ENCODE measurements around the gene GUCY1A2.
A peak's percentile ranks its signal among the peaks of the same experiment; 100 is the strongest.

Gene GUCY1A2

DNA sequence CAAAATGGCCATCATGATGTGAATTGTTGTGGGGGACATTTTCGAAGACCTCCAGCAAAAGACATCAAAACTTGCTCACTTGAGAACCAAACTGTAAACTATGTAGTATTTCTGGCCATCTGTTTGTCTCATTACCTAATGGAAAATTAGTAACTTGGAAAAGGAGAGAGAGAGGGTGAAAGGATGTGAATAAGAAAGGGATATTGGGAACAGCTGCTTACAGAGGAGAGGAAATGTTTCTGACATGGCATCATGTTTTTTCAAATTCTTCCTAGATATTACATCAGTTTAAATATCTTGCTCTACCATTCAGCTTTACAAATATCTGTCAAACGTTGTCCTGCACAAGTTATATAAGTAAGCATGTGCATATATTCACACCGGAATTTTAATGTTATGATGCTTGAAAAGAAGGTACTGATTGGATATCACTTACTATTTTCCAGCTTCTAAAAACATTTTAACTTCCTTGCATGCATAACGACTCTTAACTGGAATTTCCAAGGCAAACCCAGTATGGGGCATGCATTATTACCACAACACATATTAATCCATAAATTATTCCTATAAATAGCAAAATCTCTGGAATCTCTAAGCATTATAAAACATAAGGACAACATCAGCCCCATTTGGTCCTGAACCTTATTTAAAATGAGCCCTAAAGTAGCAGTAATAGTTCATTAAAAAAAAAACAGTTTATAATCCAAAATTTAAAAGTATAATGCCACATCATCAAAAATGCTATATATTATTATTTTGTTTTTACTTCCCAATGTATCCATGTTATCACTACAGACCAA is 20.0 kb downstream of the GUCY1A2 start:
- peak; percentile 57 for DNase-seq (ENCODE audit: low read depth)

DNA sequence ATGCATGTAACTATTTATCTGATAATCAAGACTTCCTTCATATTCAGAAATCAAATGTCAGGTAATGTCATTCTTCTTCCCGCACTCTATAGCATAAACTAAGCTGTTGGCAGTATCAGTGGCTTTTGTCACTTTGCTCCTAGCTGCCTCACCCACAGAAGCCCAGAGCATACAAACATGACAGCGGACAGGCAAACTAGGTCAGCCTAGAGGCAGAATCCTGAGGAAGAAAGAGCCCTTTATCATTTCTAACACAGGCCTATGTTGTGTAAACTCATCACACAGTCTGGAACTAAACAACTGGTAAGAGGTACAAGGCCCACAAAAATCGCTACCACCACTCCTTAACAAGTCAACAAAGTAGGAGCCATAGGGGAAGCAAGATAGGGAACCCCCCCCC is 21.0 kb downstream of the GUCY1A2 start:
- no peak for DNase-seq (ENCODE audit: low read depth)

DNA sequence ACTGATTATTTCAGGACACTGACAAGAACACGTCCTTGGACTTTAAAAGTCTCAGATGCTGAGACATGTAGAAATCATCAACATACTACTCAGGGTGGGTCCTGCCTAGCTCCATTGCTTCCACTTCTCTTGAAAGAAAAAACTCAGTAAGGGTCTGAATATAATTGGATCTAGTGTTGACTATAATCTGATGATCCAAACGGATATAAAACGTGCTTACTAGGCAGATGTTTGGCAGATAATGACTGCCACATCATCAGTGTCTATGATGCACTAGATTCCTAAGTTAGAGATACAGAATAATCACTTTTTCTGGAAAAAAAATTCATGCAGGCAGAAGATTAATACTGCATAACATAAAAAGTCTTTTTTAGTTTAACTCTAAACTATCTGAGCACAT is 21.6 kb downstream of the GUCY1A2 start:
- no peak for DNase-seq (ENCODE audit: low read depth)

DNA sequence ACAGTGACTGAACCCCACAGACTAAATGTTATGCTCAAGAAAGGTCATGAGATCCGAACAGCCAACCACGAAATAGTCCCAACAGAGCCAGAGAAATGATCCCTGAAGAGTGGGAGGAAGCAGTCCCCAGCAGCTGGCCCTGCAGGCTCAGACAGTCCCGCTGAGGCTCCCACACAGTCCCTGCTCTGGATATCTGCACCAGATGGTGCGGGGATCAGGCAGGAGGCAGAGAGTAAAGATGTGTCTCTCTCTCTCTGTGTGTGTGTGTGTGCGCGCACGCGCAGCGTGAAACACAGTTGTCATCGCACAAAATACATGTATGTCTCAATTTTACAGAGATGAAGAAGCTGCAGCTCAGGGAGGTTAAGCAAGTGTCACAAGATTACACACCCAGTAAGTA is 27.9 kb downstream of the GUCY1A2 start:
- DNase-seq (ENCODE audit: low read depth), result no peak

DNA sequence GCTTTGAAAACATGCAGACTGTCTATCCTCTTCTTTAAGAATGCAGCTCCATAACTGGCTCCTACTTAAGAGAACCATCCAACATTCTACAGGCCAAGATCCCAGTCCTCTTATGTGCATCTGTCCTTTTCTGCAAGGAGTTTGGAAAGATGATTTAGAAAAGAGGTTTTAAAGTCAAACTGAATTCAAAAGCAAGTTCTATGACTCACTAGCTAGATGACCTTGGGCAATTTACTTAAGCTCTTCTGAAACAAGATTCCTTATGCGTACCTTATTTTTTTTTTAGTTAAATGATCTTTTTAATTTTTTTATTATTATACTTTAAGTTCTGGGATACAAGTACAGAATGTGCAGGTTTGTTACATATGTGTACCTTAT is 29.2 kb downstream of the GUCY1A2 start:
- peak; percentile 79 for DNase-seq (ENCODE audit: low read depth)

DNA sequence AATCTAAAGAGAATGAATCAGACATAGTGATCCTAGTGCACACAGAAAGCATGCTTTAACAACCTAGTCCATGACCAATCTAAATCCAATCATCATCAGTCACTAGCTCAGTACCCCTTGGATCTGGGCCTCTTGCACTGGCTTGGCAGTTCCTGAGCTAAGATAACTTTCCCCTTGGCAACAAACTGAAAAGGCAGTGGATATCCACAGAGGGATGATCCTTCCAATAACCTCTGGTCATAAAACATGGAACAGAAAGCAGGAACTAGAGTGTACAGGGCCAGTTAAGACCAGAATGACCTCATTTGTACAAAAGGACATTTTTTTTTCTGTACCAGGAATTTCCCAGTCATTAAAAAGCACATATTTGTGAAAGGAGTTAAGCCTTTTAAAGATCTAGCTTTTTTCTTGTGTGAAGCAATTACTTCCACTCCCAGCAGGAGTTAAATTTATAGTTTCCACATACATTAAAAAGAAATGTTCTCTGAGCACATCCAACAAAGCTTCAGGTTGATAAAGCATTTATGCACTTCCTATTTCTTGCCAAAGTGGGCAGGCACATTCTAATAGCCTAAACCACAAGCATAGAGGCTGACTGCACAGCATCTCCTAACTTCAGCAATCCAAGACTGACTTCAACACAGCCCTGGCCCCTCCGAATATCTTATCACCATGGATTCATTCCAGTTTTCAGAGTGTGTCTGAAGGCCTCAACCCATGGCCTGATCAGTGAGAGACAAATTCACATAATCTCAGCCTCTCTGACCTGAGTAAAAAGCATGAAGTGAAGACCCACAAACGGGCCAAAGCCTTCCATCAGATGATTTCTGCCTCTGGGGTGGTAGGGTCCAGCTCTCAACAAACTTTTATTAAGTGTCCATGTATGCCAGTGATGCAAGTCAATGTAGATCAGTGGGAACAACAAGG is 29.9 kb downstream of the GUCY1A2 start:
- peak; percentile 79 for DNase-seq (ENCODE audit: low read depth)

DNA sequence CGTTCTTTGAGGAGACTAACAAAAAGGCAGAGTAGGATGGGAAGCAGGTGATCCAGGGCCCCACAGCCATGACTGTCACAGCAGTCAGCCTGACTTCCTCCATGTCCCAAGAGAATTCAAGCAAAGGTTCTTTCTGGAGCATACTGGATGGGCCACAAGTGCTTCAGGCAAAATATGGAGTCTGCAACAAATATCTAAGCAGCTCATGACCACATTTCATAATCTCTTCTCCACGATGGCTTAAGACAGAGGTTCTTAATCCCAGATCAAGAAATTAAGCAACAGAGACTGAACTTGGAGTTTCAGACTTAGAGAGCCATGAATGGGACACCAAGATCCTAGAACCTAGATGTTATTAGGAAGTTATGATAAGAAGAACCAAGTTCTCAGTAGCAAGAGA is 31.6 kb downstream of the GUCY1A2 start:
- no peak for DNase-seq (ENCODE audit: low read depth)

DNA sequence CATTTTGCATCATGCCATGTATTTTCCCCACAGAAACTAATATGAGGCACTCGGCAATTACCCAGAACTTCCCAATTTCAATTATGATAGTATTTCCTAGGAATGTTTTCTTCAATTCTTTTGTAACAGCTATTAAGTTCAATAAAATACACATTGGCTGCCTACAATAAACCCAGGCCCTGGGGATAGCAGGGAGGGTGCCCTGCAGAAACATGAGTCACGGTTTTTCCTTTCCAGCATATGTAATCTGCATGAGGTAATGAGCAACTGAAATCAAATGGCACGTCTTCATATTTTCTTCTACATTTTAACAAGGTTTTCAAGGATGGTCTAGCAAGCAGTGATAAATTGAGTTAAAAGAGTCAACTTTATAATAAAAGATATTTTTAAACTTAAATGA is 32.0 kb downstream of the GUCY1A2 start:
- peak; percentile 56 for DNase-seq (ENCODE audit: low read depth)

DNA sequence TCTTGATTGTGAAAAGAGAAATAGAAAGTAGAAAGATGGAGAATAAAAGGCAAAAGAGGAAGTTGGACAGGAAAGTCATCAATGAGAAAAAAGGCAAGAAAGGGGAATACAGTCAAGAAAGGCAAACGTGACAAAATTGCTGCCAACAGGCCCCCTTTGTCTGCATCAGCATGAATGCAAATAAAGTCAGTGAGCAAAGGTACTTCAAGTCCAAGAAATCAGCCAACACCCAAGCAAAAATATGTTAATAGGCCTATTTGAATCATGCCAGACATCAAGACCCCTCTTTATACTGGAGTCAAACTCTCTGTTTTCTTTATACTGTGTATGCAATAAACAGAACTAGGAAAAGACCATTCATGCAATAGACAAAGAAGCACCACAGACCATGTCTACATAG is 34.3 kb downstream of the GUCY1A2 start:
- DNase-seq (ENCODE audit: low read depth), result no peak

DNA sequence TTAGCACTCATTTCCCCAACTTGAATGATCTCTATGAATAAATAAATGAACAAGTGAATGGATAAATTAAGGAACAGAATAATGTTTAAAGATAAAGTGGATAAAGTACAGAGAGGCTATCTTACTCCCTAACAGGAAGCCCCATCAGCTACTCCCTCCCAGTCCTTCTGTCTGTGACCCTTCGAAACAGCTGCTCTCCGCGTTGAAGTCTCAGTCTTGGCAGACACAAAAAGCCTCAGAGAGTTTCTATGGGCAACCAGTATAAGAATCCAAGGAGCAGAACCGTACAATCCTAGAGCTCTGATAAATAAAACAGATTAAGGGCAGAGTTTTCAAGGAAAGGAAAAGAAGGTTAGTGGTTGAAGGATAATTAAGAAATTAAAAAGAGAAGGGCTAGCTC is 35.0 kb downstream of the GUCY1A2 start:
- no peak for DNase-seq (ENCODE audit: low read depth)

DNA sequence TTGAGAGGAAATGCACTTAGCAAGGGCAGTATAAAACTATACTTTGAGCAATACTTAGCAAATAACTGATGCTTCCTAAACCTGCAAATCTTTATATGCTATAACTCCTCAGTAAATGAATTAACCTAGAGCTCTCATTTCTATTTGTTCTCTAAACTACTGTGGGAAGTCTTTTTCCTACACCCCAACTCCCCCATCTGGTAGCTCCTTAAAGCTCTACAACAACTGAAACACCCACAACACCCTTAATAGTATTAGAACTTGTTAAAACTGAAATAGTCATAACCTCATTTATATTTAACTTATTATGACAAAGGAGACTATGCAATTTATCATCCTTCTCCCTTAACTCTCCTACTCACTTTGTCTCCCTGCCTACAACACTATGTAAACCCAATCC is 43.4 kb downstream of the GUCY1A2 start:
- peak; percentile 15 for DNase-seq (ENCODE audit: low read depth)

DNA sequence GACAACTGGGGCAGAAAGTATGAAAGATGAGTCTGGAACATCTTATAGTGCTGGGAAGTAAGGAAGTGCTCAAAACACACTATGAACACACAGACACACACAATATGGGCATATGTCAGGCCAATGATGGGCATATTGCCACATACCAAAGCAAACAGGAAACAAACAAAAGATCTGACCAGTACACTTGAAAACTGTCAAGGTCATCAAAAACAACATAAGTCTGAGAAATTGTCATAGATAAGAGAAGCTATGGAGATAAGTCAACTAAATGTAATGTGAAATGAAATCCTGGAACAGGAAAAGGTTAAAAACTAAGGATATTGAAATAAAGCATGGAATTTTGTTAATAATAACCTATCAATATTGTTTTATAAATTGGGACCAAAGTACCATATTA is 46.4 kb downstream of the GUCY1A2 start:
- DNase-seq (ENCODE audit: low read depth), result no peak

DNA sequence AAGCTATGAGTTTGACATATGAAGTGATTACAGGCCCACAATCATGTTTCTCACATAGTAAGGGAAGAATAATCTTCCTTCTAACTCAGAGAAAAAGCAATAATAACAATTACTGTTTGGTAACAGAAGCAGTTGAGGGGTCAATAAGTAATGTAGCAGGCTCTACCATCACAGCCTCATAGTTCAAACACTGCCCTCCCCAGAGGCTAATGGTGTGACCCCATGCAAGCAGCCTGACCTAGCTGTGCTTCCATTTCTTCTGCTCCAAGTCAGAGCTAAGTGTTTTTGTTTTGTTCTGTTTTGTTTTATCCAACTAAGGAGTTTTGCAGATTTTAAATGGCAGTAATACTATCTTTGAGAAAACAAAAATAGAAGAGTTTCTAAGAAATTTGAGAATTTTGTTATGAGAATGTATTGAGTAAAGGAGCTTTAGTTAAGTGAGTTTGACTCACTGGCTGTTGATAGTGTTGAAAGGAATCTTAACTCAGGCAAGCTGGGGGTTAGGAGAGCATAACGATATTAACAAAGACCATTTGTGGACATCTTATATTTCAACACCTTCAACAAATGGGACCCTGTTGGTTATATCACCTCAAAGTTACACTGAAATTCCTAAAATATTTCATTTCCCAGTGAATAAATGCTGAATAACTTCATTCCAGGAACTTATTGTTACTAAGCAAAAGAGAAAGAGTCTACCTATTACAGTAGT is 48.5 kb downstream of the GUCY1A2 start:
- no peak for DNase-seq (ENCODE audit: low read depth)

DNA sequence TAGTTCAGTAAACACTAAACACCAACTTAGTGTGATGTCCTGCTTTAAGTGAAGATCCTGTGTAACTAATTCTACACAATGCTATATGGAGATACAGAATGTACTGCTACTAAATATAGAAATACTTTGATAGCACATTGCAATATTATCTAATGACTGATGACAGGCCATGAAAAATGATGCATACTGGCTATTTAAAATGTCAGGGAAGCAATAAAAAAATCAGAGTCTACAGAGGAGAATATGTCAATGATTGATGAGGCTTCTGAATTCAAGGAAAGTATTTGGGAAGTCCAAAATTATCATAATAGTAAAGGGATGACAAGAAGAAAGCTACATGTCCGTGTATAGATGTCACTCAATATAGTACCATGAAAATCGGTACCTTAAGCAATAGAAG is 55.3 kb downstream of the GUCY1A2 start:
- no peak for DNase-seq (ENCODE audit: low read depth)

DNA sequence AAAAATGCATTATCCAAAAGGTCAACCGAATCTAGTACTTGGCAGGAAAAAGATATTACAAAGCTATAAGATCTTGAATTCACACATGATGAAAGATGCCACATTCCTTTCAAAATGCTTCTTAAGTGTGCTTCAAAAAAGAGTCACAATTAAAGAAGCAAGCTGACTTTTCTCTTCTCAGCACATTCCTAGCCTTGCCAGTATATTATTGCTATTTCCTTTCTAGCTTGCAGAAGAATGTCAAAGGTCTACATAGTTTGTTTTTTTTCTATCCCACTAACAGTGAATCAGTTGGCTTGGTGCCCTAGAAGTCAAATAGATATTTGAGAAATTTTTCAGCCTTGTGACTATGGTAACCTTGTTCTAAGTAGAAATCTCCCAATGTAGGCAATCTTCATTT is 56.8 kb downstream of the GUCY1A2 start:
- peak; percentile 97 for DNase-seq (ENCODE audit: low read depth)

DNA sequence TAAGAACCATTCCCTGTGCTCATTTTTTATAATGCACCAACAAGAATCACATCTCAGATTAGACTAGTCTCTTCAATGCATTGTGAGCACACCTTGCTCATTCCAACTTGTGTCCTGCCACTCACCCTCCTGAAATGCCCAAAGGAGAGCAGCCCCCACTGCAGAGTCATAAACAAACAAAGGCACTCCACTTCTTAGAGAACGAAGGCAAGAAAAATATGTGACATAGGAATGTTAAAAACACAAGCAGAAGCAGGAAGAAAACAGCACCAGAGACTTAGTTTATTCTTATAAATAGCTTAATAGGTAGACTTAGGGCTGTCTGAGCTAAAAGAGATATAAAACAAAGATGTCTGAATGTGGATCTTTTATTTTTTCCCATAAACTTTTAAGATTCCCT is 57.2 kb downstream of the GUCY1A2 start:
- DNase-seq (ENCODE audit: low read depth), result peak; percentile 23

DNA sequence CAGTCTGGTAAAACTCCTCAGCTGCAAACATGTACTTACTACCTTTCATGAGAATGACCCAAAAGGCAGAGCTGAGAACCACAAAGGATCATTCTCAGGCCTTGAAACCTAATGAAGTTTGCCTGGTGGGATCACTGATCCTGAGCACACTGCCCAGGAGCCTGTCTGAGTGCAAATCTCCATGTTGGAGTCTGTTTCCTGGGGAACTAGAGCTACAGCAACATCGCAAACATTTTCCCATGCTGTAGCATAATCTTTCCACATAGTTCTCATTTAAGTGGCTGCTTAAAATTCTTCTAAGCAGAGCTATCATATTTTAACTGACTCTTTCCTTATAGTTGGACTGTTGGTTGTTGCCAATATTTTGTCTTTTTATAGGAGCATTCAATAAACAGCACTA is 58.5 kb downstream of the GUCY1A2 start:
- DNase-seq (ENCODE audit: low read depth), result peak; percentile 62

DNA sequence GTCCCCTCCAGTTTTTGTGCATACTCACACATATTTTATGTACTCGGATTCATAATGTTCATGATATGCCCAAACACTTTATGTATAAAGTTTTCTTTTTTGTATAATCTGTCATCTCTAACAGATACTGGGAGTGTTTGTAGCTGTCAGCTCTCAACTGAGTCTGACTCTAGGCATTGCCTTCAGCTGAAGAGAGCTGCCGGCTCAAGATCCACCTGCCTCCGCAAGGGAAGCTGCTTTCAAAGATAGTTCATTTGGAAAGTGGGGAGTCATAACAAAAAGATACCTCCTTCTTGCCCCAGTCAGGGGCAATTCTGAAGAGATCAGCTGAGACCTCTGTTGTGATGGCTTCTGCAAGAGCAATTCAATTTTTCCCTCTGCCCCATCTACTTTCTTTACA is 58.9 kb downstream of the GUCY1A2 start:
- DNase-seq (ENCODE audit: low read depth), result no peak

DNA sequence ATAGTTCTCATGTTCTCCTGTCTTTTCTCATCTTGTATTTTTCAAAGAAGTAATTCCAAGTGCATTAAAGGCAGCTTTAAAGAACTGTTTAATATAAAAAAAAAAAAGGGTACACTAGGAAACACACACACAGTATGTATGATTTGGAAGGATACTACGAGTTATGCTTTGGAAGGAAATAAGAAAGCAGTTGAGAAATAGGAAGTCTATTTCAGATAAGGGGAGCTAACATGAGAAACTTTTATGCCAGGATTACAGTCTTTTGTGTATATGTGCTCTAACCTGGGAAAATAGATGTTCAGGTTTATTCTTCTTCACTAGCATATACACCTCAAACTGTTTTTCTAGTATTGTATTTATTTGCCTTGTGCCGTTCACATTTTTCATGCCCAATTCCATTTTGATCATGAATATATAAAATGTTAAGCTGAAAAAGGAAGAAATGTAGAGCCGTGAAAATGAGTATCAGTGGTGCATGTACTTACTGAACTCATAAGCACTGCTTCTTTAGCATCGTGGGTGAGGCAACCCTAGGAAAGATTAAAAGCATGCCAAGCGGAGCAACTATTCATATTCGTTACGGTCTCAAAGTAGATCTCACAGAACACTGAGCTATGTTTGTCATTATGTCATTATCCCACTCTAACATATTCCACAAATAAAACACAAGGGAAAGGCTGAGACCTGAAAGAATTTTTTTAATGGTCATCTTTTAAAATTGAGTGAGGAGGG is 59.6 kb downstream of the GUCY1A2 start:
- DNase-seq (ENCODE audit: low read depth), result no peak

DNA sequence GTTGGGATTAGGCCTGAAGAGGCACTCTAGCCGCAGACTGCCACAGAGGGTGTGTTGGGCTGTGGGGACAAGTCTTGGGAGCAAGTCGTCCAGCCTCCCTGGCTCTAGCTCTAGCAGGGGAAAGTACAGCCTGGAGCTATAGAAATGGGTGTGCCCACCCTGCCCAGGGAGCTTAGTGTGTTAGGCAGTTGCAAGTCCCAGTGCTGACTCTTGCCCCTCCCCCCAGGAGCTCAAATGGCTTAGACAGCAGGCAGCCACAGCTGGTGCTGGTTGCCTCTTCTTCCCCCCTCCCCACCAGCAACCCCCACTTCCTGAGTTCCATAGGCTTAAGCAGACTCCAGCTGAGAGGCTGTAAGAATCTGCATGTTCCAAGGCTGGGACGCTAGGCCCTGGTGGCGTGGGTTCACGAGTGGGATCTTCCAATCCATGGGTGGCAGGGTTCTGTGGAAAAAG is 61.2 kb downstream of the GUCY1A2 start:
- no peak for DNase-seq (ENCODE audit: low read depth)

DNA sequence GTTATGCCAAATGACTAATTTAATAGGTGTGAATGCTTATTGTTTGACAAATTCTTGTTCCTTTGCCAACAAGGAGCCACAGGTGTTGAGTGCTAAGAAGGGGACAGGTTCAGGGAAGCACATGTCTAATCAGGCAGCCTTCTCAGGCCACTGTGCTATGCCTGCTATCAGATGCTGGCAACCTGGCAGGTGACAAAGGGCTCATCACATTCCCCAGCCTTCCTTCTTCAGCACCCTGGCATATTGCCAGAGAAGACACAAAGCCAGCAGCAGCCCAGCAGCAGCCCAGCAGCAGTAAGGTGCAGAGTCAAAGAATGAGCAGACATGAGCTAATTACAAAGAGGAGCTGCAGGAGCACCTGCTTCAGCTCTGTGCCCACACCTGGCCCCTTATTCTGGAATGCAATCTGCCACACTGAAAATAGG is 68.2 kb downstream of the GUCY1A2 start:
- no peak for DNase-seq (ENCODE audit: low read depth)

DNA sequence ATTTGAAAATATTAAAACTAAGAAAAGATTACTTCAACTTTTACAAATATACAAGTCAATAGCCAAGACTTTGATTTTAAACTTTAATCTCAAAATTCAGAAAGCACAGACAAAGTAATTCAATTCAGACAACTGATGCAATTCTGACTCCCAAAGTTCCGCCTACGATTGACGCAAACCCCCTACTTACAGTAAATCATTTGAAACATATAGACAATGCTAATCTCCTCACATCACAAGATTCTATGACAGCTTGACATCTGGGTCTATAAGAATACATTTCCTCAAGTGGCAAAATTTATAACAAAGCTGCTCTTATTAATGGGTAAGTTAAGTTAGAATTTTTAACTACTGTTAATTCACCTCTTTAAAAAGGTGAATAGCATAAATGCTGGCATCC is 75.2 kb downstream of the GUCY1A2 start:
- no peak for DNase-seq (ENCODE audit: low read depth)

All from iris pigment epithelial cell (primary cell).